GM21526 (cell line): ENCODE measurements around the gene CDH13.
A peak's percentile ranks its signal among the peaks of the same experiment; 100 is the strongest.

Experiments
- ATAC-seq: cut with Tn5 transposase; IDR thresholded peaks from one replicate; pipeline ENCODE4 v1.9.1; 2021; ENCODE audit warnings: moderate library complexity; ENCODE audit not compliant: unreplicated experiment, low FRiP score

Gene CDH13

DNA sequence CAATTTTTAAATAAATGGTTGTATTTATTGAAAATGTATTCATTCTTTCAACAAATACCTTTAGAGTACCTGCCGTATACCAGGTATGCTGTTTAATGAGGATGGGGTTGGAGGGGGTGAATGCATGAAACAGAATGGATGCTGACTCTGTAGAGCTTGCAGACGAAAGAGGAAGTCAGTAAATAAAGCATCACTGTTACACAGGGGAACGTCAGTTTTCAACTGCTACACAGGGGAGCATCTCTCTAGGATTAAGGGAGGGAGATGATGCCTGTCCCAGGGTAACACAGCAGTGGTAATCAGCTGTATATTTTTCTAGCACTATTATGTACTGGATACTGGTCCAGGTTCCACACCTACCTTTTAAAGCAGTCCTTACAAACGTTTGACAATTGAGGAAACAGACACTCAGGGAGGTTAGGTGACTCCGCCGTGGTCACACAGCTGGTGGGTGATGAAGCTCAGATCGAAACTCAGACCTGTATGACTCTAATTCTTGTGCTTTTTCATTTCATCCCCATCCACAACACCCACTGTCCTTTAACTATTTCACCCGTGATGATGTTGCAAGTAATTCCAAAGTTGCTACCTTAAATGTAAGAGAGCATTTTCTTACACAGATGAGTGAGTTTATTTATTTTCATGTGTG is 728.9 kb downstream of the CDH13 start:
- no peak for ATAC-seq

DNA sequence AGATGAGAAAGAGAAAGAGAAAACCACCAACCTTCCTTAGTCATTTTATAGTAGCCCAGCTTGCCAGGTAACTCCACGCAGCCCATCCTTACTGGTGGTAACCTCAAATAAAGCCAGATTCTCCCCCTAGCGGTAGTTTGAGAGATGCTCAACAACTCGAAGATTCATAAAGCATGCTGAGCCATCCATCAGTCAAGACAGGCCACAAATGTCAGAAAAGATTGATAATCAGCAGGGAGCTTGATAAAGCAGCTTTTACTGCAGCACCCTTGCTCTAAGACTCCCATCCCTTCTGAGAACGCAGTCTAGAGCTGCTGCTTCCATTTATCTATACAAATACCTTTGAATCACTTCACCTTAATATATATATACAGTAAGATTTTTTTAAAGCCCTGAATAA is 729.5 kb downstream of the CDH13 start:
- ATAC-seq: peak; percentile 59

DNA sequence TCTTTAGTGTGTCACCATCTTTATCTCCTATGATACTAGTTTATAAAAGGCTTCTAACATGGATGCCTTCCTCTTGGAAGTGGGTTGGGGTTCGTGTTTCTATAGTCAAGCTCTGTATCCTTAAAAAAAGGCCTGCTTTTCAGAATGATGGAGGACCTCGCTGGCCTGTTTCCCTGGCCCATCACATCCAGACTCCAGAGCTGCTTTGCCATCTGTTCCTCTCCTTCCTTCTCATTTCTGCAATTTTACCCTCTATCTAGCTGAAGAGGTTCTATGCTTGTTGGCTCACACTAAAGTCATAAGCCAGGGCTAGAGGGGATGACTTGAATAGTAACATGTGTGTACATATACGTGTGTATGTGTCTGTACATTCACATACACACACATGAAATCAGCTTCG is 730.2 kb downstream of the CDH13 start:
- no peak for ATAC-seq

DNA sequence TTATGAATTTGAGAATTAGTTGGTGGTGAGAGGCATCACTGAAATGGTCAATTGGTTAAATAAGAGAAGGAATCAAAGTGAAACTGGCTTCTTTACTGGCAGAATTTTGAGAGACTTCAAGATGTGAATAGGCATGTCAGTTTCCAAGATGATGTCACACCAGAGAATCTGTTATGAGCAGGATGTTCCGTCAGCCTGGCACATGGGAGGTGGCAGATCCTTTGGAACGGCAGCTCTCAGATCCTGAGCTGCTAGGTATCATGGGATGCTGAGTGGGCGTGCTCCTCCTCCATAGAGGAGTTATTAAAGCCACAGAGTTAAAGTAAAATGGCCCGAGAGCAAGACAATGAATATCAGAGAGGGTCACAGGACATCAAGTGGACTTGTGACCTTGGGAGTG is 736.8 kb downstream of the CDH13 start:
- ATAC-seq: no peak

DNA sequence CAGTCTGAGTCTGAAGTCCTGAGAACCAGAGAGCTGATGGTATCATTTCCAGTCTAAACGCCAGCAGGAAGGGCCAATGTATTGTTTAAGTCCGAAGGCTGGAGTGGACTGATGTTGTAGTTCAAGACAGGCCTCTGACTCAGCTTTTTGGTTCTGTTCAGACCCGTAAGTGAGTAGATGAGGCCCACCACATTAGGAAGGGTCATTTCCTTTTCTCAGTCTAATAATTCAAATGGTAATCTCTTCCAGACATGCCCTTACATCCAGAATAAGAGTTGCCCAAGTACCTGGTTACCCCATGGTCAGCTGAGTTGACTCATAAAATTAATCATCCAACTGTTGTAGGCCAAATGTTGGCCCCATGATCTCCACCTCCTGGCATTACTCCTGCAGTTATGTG is 738.4 kb downstream of the CDH13 start:
- no peak for ATAC-seq

DNA sequence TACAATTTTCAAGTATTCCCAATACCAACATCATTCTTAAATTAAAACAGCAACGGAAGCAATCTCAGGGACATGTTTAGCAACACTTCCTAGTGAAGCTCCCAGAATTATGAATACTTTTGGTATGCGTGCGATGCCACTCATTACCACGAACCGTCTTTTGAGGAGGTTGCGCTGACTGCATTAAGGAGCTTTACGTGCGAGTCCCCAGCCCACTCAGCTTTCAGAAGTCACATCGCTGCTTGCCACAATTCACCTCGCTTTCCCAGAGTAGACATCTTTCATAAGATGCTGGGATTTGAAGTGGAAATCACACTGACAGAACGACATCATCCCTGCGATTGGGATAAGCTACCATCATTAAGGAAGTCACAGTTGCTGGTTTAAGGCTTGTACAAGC is 739.5 kb downstream of the CDH13 start:
- ATAC-seq: no peak

DNA sequence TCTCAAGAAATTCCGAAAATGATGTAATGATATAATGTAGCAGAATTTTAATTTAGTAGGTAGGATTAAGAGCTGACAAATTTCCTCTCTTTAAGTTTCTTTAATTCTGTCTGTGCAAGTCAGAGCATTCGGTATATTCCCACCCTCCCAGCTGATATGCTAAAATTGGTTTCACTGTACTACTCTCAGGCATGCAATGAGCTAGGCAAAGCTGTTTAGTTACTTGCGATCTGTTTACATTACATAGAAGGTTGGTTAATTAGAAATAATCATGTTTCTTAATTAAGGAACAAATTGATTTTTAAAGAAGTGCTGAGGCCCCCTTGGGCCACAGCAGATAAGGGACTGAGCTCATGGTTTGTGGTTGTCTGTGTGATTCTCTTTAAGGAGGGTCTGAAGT is 748.2 kb downstream of the CDH13 start:
- ATAC-seq: no peak

DNA sequence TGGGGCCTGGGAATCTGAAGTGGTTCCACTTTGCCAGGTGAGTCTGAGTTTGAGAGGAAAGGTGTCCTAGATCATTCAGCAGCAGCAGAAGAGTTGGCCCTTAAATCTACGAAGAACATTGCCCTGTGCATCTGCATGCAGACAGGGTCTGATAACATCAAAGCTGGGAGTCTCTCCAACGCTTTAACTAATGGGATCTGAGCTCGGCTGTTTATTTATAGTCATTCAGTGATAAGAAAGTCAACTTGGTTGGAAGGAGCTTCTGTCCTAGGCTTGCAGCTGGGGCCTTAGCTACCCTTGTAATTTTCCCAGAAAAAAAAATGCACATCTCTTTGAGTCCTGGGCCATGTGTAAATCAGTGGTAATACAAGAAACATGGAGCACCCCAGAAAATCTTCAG is 763.0 kb downstream of the CDH13 start:
- no peak for ATAC-seq

DNA sequence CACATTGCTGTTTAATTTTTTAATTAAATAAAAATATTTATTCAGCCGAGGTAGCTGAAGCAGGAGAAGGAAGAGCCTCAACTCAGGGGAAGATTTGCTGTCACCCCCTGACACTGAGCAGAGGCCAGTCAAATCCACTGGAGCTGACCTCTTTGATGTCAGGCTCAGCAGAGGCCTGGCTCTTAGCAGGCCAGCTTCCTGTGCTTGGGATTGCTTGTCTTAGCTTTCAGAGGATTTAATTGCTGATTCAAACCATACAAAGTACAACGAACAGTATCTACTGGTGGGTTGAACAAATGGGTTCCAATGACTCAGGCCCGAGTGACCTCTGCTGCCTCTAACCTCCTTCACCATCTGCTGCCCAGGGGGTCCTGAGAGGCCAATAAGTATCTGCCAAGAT is 764.0 kb downstream of the CDH13 start:
- no peak for ATAC-seq

DNA sequence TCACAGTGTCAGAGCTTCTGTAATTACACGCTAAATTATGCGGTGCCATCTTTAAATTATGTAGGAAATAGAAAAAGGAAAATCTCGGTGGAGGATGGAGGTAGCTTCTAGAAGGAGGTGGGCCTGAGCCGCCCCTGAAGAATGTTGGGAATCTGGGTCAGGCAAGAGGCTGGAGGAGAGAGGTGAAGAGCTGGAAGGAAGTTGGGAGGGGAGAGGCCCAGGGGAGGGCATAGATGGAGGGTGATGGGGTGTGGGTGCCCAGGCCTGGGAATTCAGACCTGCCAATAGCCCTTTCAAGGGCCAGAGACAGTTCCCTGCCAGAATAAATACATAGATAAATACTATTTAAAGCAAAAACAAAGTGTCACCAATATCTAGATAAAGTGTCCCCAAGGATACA is 766.0 kb downstream of the CDH13 start:
- ATAC-seq: no peak

DNA sequence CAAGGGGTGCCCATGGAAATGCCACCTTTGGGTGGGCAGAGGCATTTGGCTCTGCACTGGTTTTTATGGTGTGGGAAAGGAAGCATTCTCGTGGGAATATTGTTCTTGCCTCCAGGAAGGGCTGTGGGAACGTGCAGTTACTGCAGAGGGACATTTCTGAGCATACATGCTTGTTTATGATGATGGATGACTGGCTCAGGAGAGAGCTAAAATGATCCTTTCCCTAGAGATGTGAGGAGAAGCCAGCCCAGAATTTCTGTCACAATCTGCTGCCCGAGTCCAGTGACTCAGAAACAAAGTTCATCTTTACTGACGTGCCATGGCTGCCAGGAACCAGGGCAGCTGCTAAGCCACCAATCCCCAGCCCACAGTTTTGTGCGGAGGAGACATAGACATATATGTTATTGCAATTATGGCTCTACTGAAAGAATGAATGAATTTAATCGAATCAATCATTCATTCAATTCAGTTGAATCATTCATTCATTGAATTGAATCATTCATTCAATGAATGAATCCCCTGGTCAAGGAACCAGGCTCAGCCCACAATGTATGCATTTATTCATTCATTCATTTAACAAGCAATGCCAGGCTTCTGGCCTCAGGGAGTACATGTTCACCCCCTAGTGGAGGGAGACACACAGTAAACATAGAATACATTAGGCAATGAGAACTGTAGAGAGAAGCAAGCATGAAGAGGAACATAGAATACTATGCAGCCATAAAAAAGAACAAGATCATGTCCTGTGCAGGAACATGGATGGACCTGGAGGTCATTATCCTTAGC is 766.6 kb downstream of the CDH13 start:
- no peak for ATAC-seq

DNA sequence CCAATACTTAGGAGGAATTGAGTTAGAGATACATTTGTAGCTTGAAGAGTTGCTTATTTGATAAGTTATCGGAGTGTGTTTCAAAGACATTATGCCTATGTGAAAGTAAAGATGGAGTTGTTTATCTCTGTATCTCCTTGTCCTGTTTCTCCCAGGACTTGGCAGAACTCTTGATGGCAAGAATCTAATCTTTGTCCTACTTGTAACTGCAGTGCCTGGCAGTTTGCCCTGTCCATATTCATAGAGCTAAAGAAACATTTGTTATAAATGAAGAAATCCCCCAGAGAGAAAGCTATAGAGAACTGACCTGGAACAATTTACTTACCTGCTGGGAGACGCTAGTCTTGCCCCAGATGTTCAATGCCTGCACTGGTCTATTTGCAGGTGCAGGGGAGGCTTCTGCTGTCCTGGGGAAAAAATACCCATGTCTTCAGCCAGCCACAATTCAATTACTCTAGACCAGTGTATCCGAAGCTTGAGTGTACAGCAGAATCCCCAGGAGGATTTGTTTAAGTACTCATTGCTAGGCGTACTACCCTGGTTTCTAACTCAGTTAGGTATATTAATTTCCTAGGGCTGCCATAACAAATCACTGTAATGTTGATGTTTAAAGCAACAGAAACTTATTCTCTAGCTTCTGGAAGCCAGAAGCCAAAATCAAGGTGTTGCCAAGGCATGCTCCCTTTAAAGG is 771.0 kb downstream of the CDH13 start:
- no peak for ATAC-seq

DNA sequence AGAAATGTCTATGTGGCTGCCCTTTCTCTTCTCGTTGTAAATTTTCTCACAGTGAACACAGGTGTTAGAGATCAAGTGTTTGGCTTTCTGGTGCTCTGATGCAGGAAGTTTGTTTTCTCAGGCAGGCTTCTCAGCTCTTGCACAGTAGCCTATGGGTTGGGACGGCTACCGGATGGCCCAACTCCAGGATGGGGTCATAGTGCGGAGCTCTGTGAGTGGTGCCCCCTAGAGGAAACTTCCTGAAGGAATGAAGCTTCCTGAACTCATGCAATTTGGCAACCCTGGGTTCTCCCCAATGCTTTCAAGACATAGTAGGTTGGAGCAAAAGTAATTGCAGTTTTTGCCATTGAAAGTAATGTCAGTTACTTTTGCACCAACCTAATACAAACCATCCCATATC is 773.5 kb downstream of the CDH13 start:
- no peak for ATAC-seq

DNA sequence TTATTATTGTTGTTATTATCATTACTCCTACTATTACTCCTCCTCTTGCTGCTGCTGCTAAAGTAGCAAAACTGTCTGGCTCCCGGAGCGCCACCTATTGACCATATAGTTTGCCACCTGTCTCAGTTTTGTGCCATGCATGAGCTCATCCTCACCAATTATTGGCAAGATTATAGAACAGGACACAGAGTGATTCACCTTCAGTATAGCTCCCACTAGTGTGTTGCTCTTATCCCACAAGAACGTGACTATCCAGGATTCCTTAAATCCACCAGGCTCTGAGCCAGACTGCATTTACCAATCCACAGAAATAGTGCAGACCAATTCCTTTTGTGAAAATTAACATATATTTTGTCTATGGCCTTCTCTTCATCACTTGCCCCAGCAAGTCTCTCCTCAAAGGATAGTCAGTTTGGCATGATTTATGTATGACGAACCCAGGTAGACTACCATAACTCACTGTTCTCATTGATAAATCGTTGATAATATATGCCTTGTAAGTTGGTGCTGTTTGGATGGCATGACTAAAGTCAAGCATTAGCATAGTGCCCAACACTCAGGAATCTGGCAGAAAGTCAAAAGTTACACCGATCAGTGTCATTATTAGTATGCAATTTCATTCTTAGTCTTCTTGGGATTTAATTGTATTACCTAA is 775.5 kb downstream of the CDH13 start:
- no peak for ATAC-seq

DNA sequence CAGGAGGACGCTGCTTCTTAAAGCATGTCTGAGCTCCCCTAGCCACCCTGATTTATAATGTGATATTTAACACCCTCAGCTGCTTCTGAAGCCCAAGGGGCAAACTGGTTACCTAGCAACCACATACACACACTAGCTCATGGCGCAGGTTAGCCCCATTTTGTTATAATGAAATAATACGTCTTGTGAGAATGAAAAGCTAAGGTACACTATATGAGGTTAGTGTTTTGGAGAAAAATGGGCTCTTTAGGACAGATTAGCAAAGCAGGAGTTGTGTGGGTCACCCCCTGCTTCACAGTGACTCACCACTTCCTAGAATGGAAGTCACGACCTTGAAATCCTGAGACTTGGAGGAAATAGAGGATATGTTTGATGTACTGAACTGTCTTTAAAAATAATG is 776.2 kb downstream of the CDH13 start:
- ATAC-seq: no peak

DNA sequence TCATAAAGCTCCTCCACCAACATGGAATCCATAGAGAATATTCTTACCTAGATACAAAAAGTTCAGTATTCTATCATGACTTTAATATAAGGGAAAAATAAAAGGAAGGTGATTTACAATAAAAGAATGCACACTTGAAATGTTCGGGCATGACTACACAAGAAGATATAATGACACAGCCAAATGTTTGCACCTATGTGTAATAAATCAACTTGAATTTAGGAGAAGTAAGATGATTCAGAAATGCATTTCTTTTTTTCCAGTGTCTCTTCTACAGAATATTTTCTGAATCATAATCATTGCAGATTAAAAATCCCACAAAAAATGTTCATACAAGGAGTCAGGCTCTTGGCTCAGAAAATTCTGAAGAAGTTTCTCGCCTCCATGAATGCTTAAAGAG is 777.0 kb downstream of the CDH13 start:
- no peak for ATAC-seq

DNA sequence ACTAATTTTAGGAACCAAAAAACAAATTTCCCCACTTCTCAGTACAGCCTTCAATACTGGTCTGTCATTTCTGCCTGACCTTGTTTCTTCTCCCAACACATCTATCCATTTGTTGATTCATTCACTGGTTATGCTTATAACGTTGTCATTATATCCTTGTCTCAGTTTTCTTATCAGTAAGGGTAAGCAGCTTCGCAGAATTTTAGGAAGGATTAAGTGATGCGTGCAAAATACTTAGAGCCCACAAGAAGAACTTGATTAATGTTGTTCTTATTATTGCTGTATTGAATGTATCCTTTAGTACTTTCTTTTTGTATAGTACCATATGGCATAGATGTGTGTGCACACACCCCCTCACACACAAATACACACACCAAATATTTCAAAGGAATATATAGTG is 777.5 kb downstream of the CDH13 start:
- no peak for ATAC-seq

DNA sequence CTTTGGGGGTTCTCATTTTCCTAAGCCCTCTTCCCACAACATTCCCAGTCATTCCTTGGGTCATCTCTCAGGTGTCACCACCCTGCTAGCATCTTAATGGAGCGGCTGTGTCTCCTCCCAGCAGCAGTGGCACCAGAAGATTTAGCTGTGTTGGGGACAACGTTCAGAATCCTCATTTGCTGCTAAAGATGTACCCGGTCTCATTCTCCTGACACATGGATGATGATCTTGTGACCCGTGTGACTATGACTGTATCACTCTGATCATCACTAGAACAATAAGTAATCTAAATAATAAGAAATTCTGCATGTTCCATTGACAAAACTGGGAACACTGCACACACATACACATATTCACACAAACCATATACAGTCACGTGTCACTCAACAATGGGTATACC is 781.2 kb downstream of the CDH13 start:
- ATAC-seq: no peak

DNA sequence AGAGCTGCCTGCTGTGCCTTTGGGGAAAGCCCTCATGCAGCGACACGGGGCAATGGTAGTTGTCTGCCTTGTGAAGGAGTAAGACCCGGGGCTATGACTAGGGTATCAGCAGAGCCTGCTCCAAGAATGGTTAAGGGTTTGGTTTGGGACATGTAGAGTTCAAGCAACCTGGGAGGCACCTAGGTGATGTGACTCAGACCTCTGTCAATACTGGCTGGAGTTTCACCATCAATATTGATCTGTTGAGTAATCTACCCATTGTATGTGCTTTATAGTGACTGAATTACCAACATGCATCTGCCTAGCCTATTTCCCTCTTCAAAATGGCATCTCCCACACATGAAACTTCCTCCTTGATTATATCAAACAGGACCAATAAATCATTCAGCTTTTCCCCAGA is 782.6 kb downstream of the CDH13 start:
- no peak for ATAC-seq

DNA sequence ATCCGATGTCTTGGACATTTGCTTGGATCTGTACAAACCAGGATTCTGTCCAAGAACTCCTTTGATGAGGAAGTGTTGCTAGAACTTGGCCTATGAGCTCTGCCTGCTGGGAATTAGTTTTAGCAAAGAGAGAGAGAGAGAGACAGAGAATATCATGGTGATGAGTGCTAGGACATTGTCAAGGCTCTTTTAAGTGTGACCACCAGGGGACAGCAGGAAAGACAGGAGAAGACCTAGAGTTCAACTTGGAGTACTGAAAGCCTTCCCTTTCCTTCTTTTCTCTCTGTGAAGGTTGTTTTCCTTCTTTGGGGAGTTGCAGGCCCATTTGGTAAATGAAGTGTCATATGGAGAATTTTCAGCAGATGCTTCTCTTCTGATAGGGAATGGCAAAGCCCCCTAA is 791.8 kb downstream of the CDH13 start:
- ATAC-seq: no peak

DNA sequence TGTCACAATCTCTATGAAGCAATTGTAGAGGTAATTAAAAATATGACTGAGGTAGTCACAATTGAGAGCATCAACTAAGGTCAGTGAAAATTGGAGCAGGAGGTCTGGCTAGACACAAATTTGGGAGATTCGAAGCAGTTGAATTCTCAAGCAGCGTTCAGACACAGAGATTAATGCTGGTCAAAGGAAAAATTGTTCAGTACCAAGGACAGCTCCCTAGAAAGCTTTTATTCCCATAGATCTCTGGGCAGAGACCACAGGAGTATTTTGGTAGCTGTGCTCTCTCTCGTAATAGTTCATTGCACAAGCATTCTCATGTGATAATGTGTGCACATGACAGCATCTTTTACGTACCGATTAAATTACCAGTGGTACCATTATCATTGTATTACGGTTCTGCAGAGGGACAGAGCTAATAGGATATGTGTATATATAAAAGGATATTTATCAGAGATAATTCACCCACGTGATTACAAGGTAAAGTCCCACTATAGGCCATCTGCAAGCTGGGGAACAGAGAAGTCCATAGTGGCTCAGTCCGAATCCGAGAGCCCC is 793.5 kb downstream of the CDH13 start:
- ATAC-seq: no peak
